Metanephros (tissue), 2 donors: ENCODE measurements around the gene GOLGA8N. TPM values are rescaled to one million over a fixed set of nuclear protein-coding genes. Genes with fewer than 3 reads are reported as not detected.

Source experiments
- small RNA-seq: library from RNA; depleted of rRNA; stranded (forward); fragments of <200 nt; gene quantifications from one replicate; pipeline ENCODE3, GENCODE V24; 2014; ENCODE audit warnings: low replicate concordance
- total RNA-seq: library from RNA; depleted of rRNA; stranded (reverse); fragments of >200 nt; gene quantifications from one replicate; pipeline ENCODE4 v1.2.3, GENCODE V29; 2014

GOLGA8N gene
- total RNA-seq, result 16.7 TPM

DNA sequence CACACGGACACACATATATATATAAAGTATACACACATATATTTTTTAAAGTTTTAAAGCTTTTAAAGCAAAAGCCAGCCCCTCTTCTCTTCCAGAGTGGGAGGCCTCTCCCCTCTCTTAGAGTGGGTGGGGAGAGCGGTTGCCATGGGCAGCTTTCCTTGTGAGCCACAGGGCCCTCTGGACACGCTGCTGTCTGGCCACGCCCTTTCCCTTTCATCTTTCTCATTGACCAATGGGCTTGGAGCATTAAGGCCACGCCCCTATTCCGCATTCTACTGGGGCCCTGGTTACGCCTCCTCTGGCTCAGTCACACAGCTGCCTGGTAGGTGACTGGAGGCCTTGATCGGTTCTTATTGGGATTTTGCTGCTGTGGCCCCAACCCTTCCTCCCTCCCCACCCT is at the start of gene GOLGA8N:
GOLGA8N (plus strand) TSS at position 306 of the 400 bp plus-strand sequence.

DNA sequence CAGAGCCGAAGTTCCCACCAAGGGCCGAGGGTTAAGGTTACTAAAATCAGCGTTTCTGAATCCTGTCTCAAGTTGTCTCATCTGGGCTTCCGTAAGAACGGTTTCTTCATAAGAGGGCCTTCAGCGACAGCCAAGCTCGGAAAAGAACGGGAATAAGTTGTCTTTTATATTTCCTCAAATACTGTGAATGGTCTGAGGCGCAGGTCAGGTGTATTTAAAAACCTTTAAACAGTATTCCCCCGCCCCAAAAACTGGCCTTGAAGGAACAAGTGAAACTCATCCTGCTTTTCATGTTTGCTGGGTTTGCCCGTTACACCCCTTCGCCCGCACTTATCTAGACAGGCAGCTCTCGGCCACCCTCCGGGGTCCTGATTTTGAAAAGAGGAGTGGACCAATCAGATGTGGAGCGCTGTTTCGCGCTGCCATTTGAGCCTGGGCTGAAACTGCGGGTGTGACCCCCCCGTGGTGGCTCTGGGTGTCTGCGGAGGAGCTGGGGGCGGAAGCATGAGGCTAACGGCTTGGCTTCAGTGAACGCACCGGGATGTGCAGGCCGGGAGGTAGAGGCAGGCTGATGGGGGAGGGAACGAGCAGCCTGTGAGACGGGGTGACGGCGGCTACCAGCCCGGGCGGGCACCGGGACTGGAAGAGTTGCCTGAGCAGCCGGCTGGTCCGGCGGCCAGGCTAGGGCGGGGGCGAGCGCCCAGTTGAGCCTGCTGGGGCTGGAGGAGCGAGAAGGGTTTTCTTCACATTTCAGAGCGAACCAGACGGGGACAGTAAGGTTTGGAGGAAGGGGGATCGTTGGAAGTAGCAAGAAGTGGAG is 22.0 kb downstream of the GOLGA8N start, which contains the start of gene ARHGAP11A:
ARHGAP11A (plus strand) TSS at position 454 of the 820 bp plus-strand sequence. CDS start 708 bp downstream, outside the sequence.

DNA sequence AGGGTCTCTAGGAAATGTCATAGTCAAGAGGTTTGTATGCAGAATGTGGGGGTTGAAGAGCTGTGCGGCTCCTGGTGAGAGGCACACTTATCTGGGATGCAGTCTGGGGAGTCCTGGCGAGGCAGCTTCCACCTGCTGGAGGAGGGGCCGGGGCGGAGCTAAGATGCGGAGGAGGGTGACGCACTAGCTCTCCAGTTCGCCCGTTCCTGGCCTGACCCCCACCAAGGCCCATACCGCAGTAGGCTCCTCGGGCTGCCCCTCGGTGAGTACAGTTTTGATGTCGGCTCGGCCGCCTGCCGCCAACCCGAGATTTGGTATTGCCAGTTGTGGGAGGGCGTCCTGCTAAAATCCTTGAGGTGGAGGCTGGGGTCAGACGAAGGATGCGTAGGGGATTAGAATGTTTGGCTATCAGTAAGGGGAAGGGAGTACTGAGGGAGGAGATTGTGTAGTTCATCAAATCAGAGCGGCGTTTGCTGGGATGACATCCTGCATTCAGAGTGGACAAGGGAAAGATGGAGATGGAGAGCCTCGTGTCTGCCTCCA is 48.3 kb downstream of the GOLGA8N start, which contains the start of gene SCG5:
SCG5 (plus strand) TSS at position 194 of the 543 bp plus-strand sequence. CDS start 1,883 bp downstream, outside the sequence.

Small RNA genes within 50 kb of the gene (small RNA-seq; reads per million reads assigned to genes)
- not detected for gene RN7SL286P

Other genes starting within 250 kb of the GOLGA8N start
- not detected for gene GOLGA8K, start 190.2 kb upstream of the GOLGA8N start, total RNA-seq
- 0.29 TPM for gene GOLGA8O, start 137.8 kb upstream of the GOLGA8N start, total RNA-seq
- gene ARHGAP11A, start 22.0 kb downstream of the GOLGA8N start, total RNA-seq, result 8.3 TPM
- gene SCG5, start 48.3 kb downstream of the GOLGA8N start, total RNA-seq, result 7.6 TPM
- 0.35 TPM for gene GREM1, start 124.5 kb downstream of the GOLGA8N start, total RNA-seq